Neuronal stem cell (in vitro differentiated cells): ENCODE data around the gene GMDS.

Experiments
- DNase-seq: peaks from one replicate; pipeline ENCODE4 v3.0.0-alpha.2; 2013; ENCODE audit warnings: low spot score
- H2AFZ ChIP-seq: one replicate; pipeline ENCODE4 v1.6.1; 2013; ENCODE audit warnings: mild to moderate bottlenecking, low read length, inconsistent platforms
- H2AK5ac ChIP-seq: 2 replicates; pipeline ENCODE4 v1.6.1; 2013; ENCODE audit warnings: low read depth, mild to moderate bottlenecking, inconsistent platforms, low read length, moderate library complexity, mixed read lengths
- H2BK120ac ChIP-seq: 2 replicates; pipeline ENCODE4 v1.6.1; 2013; ENCODE audit warnings: low read depth, mild to moderate bottlenecking, inconsistent platforms, low read length, moderate library complexity, mixed read lengths
- H2BK12ac ChIP-seq: one replicate; pipeline ENCODE4 v1.6.1; 2013; ENCODE audit warnings: low read length, inconsistent platforms
- H2BK15ac ChIP-seq: 2 replicates; pipeline ENCODE4 v1.6.1; 2013; ENCODE audit warnings: mild to moderate bottlenecking, low read length, inconsistent platforms, mixed read lengths
- H2BK5ac ChIP-seq: one replicate; pipeline ENCODE4 v1.6.1; 2013; ENCODE audit warnings: inconsistent platforms, mild to moderate bottlenecking, low read length, moderate library complexity
- H3K14ac ChIP-seq: one replicate; pipeline ENCODE4 v1.6.1; 2013; ENCODE audit warnings: low read length, inconsistent platforms
- H3K18ac ChIP-seq: 2 replicates; pipeline ENCODE4 v1.6.1; 2013; ENCODE audit warnings: low read length, inconsistent platforms
- H3K23ac ChIP-seq: 2 replicates; pipeline ENCODE4 v1.6.1; 2013; ENCODE audit warnings: low read depth, mild to moderate bottlenecking, mixed read lengths, low read length, inconsistent platforms; ENCODE audit not compliant: poor library complexity
- H3K27ac ChIP-seq: replicated peaks from 3 replicates; pipeline ENCODE4 v1.5.1; 2013; ENCODE audit warnings: low read length, inconsistent platforms
- H3K27me3 ChIP-seq, 3 experiments: 2 replicates each; pipeline ENCODE4 v1.6.1; 2013; ENCODE audit warnings: low read length in 3 of 3, mild to moderate bottlenecking in 2 of 3, inconsistent platforms in 1 of 3, low read depth in 1 of 3, mixed read lengths in 1 of 3, moderate library complexity in 1 of 3; ENCODE audit not compliant: control insufficient read depth in 3 of 3, insufficient read depth in 3 of 3
- H3K36me3 ChIP-seq, 2 donors: replicated peaks in 1 of 2; 2 replicates each; pipeline ENCODE4 v1.6.1; 2013; ENCODE audit warnings: low read length in 2 of 2; ENCODE audit not compliant: control insufficient read depth in 2 of 2, insufficient read depth in 2 of 2
- H3K4ac ChIP-seq: 2 replicates; pipeline ENCODE4 v1.6.1; 2013; ENCODE audit warnings: inconsistent platforms, mild to moderate bottlenecking, low read length, moderate library complexity
- H3K4me1 ChIP-seq, 2 donors: 1 replicate in 1 of 2; 2 replicates in 1 of 2; pipeline ENCODE4 v1.6.1; 2013; ENCODE audit warnings: low read length in 2 of 2, low read depth in 1 of 2; ENCODE audit not compliant: control insufficient read depth in 2 of 2, insufficient read depth in 1 of 2
- H3K4me2 ChIP-seq: one replicate; pipeline ENCODE4 v1.6.1; 2013; ENCODE audit warnings: mild to moderate bottlenecking, low read length, inconsistent platforms; ENCODE audit not compliant: insufficient read depth, poor library complexity, severe bottlenecking
- H3K4me3 ChIP-seq, 2 donors: 2 replicates each; pipeline ENCODE4 v1.5.1; 2013; ENCODE audit warnings: low read length in 2 of 2, mild to moderate bottlenecking in 2 of 2, inconsistent platforms in 1 of 2, moderate library complexity in 1 of 2
- H3K79me1 ChIP-seq: one replicate; pipeline ENCODE4 v1.6.1; 2013; ENCODE audit warnings: low read depth, mild to moderate bottlenecking, inconsistent platforms, low read length, moderate library complexity
- H3K9ac ChIP-seq: one replicate; pipeline ENCODE4 v1.6.1; 2013; ENCODE audit warnings: mild to moderate bottlenecking, low read depth, low read length, inconsistent platforms; ENCODE audit not compliant: poor library complexity
- H3K9me3 ChIP-seq, 2 donors: replicated peaks in 1 of 2; 2 replicates each; pipeline versions ENCODE3 to v1.6.1; 2013; ENCODE audit warnings: low read length in 2 of 2, mild to moderate bottlenecking in 2 of 2, inconsistent platforms in 1 of 2, low read depth in 1 of 2, mixed read lengths in 1 of 2, moderate library complexity in 1 of 2; ENCODE audit not compliant: control insufficient read depth in 2 of 2, insufficient read depth in 1 of 2
- H4K8ac ChIP-seq: one replicate; pipeline ENCODE4 v1.6.1; 2013; ENCODE audit warnings: low read depth, mild to moderate bottlenecking, inconsistent platforms, low read length, moderate library complexity
- H4K91ac ChIP-seq: one replicate; pipeline ENCODE4 v1.6.1; 2013; ENCODE audit warnings: low read length, low read depth, mild to moderate bottlenecking, inconsistent platforms; ENCODE audit not compliant: poor library complexity
- WGBS, 2 donors: extraction: QIAGEN DNeasy Blood & Tissue Kit; methylation state at CpG; one replicate each; pipeline ENCODE4 v1.1.7; 2013; ENCODE audit warnings: missing lambda C conversion rate in 2 of 2, mixed read lengths in 1 of 2; ENCODE audit not compliant: insufficient read length in 2 of 2, insufficient replicate concordance in 1 of 2; ENCODE audit errors: extremely low coverage in 2 of 2; 5-methylcytosine and 5-hydroxymethylcytosine counted together

Gene GMDS

DNA sequence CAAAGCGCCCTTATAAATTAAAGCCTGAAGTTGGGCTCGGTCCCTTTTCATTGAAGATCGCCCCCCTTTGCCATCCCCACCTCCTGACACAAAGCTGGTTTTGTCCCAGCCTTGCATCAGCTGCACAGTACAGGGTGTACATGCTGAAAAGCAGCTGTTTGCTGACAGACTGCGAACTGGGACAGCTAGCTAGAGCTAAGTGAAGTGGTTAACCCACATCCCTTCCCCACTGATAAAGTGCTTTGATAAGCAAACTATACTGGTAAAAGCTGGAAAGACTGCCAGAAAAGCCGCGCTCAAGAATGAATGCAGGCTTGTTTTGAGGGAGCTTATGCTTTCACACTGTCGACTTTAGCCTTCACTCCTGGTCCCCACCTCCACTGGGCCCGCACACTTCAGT is 207.3 kb downstream of the GMDS start:
- Histone ChIP-seq H2AFZ (no peak overlapping the region), H2BK12ac (no peak overlapping the region), H3K9me3 (no peaks in the 10 kb centered on the region), H2BK120ac (no peak overlapping the region), H3K79me1 (peaks cover 2% of the 10 kb centered on the region), H3K36me3 (no peaks in the 10 kb centered on the region), H4K8ac (no peak overlapping the region), H3K23ac (no peak overlapping the region), H3K4me2 (no peak overlapping the region), H3K4me3 (no peak overlapping the region), H2BK5ac (no peak overlapping the region), H3K9ac (no peak overlapping the region), H3K27me3 (no peaks in the 10 kb centered on the region), H4K91ac (no peak overlapping the region), H3K18ac (no peak overlapping the region), H3K4me1 (no peaks in the 10 kb centered on the region), H3K4ac (no peak overlapping the region), H3K27ac (no peak overlapping the region), H2BK15ac (no peak overlapping the region), H3K14ac (no peak overlapping the region), H2AK5ac (no peak overlapping the region)
- DNase-seq: no peak
- WGBS, 2 donors: no CpG with 5 or more reads among the region's 8 CpGs

DNA sequence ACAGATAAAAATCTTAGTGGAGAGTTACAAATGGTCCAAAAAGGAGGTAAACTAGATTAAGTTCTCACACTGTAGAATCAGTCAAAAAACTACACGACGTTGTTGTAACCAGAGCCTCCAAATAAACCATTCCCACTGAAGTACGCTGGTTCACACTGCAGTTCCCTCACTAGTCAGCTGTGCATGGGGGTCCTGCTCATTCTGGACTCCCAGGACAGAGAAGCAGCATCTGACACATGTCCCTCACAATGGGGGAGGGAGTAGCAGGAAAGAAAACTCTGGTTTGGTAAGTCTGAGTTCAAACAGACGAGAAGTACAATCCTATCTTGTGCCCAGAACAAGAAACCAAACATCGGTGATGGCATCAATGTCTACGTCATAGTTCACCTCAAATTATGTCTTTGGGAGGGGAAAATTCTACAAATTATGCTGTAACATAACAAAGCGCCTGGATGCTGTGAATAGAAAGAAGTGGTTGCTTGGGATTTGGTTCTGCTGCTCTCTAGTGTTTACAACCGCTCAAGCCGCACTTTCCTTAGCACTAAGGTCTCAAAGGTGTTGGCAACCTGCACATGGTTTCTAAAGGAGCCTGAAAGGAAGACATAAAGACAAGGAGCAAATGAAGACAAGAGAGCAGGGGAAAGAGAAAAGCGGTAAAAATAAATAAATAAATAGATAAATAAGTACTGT is 208.0 kb downstream of the GMDS start:
- Histone ChIP-seq H2BK120ac (no peak overlapping the region), H2BK12ac (no peak overlapping the region), H3K4me1 (no peaks in the 10 kb centered on the region), H3K4ac (no peak overlapping the region), H3K27ac (no peak overlapping the region), H3K4me2 (no peak overlapping the region), H3K18ac (no peak overlapping the region), H3K23ac (no peak overlapping the region), H4K8ac (no peak overlapping the region), H2AFZ (no peak overlapping the region), H3K14ac (no peak overlapping the region), H3K9ac (no peak overlapping the region), H3K79me1 (peaks cover 2% of the 10 kb centered on the region), H3K36me3 (no peaks in the 10 kb centered on the region), H2BK15ac (no peak overlapping the region), H2BK5ac (no peak overlapping the region), H3K4me3 (no peak overlapping the region), H4K91ac (no peak overlapping the region), H2AK5ac (no peak overlapping the region), H3K9me3 (no peaks in the 10 kb centered on the region), H3K27me3 (no peaks in the 10 kb centered on the region)
- no peak for DNase-seq
- no CpG with 5 or more reads among the region's 10 CpGs for WGBS, 2 donors

DNA sequence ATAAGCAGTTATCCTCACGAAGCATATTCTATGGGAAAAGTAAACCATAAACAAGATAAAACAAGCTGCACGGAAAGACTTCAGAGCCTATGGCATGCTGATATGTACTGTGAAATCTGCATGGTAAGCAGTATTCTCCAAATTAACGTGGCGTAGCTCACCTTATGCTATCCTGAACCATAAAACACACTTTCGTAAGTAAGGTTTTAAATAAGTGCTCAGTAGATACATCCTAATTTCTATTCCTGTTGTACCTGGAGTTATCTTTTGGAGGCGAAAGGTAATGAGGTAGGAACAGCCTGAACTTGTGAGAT is 208.7 kb downstream of the GMDS start:
- no peak overlapping the region for H2BK5ac ChIP-seq
- DNase-seq: no peak
- H2AK5ac ChIP-seq: no peak overlapping the region
- no CpG with 5 or more reads among the region's 6 CpGs for WGBS, 2 donors
- no peak overlapping the region for H4K91ac ChIP-seq
- H3K4me3 ChIP-seq: no peak overlapping the region
- H2BK15ac ChIP-seq: no peak overlapping the region
- no peak overlapping the region for H4K8ac ChIP-seq
- no peak overlapping the region for H3K18ac ChIP-seq
- no peak overlapping the region for H3K23ac ChIP-seq
- no peak overlapping the region for H2BK120ac ChIP-seq
- no peaks in the 10 kb centered on the region for H3K4me1 ChIP-seq
- H3K9me3 ChIP-seq: no peaks in the 10 kb centered on the region
- no peak overlapping the region for H2AFZ ChIP-seq
- H3K27me3 ChIP-seq: no peaks in the 10 kb centered on the region
- peaks cover 2% of the 10 kb centered on the region for H3K79me1 ChIP-seq
- no peak overlapping the region for H3K4ac ChIP-seq
- H3K4me2 ChIP-seq: no peak overlapping the region
- no peak overlapping the region for H3K9ac ChIP-seq
- H3K27ac ChIP-seq: no peak overlapping the region
- no peak overlapping the region for H2BK12ac ChIP-seq
- no peak overlapping the region for H3K14ac ChIP-seq
- H3K36me3 ChIP-seq: no peaks in the 10 kb centered on the region

DNA sequence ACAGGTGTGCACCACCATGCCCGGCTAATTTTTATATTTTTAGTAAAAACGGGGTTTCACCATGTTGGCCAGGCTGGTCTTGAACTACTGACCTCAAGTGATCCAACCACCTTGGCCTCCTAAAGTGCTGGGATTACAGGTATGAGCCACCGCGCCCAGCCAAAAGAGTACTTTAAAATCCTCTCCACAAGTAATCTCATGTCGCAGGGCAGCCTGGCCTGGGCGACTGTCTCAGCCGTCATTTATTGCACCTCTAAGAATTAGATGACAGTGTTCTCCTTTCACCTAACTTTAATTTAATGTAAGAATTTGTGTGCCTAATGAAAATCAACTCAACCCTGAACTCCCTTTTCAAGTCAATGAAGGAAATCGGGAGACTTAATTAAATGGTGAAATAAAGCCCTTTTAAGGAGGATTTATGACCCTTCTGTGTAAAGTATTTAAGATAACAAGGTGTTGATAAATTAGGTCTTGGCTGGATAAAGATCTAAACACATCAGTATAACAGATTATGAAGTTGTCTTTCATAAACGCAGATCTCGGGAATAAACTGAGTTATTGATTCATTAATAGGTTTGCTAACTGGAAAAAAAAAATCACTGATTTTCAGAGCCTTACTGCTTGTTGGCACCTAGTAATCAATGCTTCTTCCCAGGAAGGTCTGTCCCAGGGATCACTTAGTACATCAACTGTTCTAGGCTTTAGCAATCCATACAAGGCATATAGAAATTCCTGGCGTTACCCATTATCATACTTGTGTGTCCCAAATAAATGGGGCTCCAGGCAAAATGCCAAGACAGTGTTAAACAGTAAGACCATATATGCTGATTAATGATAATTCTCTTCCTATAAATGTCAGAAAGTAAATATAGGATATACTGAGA is 209.3 kb downstream of the GMDS start:
- no peaks in the 10 kb centered on the region for H3K4me1 ChIP-seq
- H3K4ac ChIP-seq: no peak overlapping the region
- H2AFZ ChIP-seq: no peak overlapping the region
- no peak overlapping the region for H3K18ac ChIP-seq
- H4K8ac ChIP-seq: no peak overlapping the region
- no peaks in the 10 kb centered on the region for H3K36me3 ChIP-seq
- H2BK12ac ChIP-seq: no peak overlapping the region
- no peak overlapping the region for H3K9ac ChIP-seq
- DNase-seq: no peak
- no CpG with 5 or more reads among the region's 11 CpGs for WGBS, 2 donors
- H3K14ac ChIP-seq: no peak overlapping the region
- H3K4me2 ChIP-seq: no peak overlapping the region
- no peak overlapping the region for H4K91ac ChIP-seq
- H3K23ac ChIP-seq: no peak overlapping the region
- H3K27me3 ChIP-seq: no peaks in the 10 kb centered on the region
- H3K4me3 ChIP-seq: no peak overlapping the region
- no peak overlapping the region for H2BK15ac ChIP-seq
- no peak overlapping the region for H2BK5ac ChIP-seq
- H2BK120ac ChIP-seq: no peak overlapping the region
- no peak overlapping the region for H2AK5ac ChIP-seq
- H3K9me3 ChIP-seq: no peaks in the 10 kb centered on the region
- peaks cover 2% of the 10 kb centered on the region for H3K79me1 ChIP-seq
- no peak overlapping the region for H3K27ac ChIP-seq
